ENCODE data around the gene AURKAIP1. TPM values are rescaled to one million over a fixed set of nuclear protein-coding genes. Genes with fewer than 3 reads are reported as not detected.
A peak's percentile ranks its signal among the peaks of the same experiment; 100 is the strongest.

Gene AURKAIP1
- total RNA-seq, 1 experiment from 2014 or later = 141 TPM

- DNase-seq (ENCODE audit: low read depth) = no peak
Observed at GRCh38 chr1:1333551-1334241, 41.3 kb downstream of the AURKAIP1 start.

- no peak for DNase-seq (ENCODE audit: low read depth)
Observed at GRCh38 chr1:1332774-1333480, 42.1 kb downstream of the AURKAIP1 start.

GRCh38 chr1:1332031-1332755 is 42.8 kb downstream of the AURKAIP1 start:
- DNase-seq (ENCODE audit: low read depth) = no peak

- DNase-seq (ENCODE audit: low read depth) = peak; percentile 82
Observed at GRCh38 chr1:1331068-1331965, 43.7 kb downstream of the AURKAIP1 start, which contains the start of gene TAS1R3. TAS1R3 (plus strand) TSS chr1:1331280; CDS start chr1:1331346, 66 bp downstream.

- no peak for DNase-seq (ENCODE audit: low read depth)
Observed at GRCh38 chr1:1330366-1331067, 44.5 kb downstream of the AURKAIP1 start.

- no peak for DNase-seq (ENCODE audit: low read depth)
Observed at GRCh38 chr1:1329304-1330210, 45.5 kb downstream of the AURKAIP1 start.

GRCh38 chr1:1328254-1328653 is 46.8 kb downstream of the AURKAIP1 start:
- DNase-seq (ENCODE audit: low read depth) = no peak

- DNase-seq (ENCODE audit: low read depth) = no peak
Observed at GRCh38 chr1:1327291-1327690, 47.7 kb downstream of the AURKAIP1 start.

- DNase-seq (ENCODE audit: low read depth) = no peak
Observed at GRCh38 chr1:1326075-1326605, 48.9 kb downstream of the AURKAIP1 start.

- DNase-seq (ENCODE audit: low read depth) = no peak
Observed at GRCh38 chr1:1325288-1326074, 49.5 kb downstream of the AURKAIP1 start.

- DNase-seq (ENCODE audit: low read depth) = peak; percentile 86
Observed at GRCh38 chr1:1324524-1325287, 50.3 kb downstream of the AURKAIP1 start, which contains the start of the genes CPTP and INTS11. CPTP (plus strand) TSS chr1:1324802; CDS start chr1:1326911, 2,109 bp downstream. INTS11 (minus strand) TSS chr1:1324660; CDS start chr1:1324608, 52 bp downstream.

- DNase-seq (ENCODE audit: low read depth) = no peak
Observed at GRCh38 chr1:1324084-1324523, 50.9 kb downstream of the AURKAIP1 start.

Other genes starting within 250 kb of the AURKAIP1 start
- gene TTLL10, start 201.3 kb downstream of the AURKAIP1 start, total RNA-seq (2014; rRNA removed; shearing (Covaris generic)) = not detected in 2 replicates
- not detected in 2 replicates for gene TNFRSF18, start 168.6 kb downstream of the AURKAIP1 start, total RNA-seq (2014; rRNA removed; shearing (Covaris generic))
- gene TNFRSF4, start 161.1 kb downstream of the AURKAIP1 start, total RNA-seq (2014; rRNA removed; shearing (Covaris generic)) = 0.10 TPM in 1 of 2 replicates, not detected in the other
- gene SDF4, start 143.2 kb downstream of the AURKAIP1 start, total RNA-seq (2014; rRNA removed; shearing (Covaris generic)) = 74.4 and 80.5 TPM in 2 replicates
- 13.9 and 18.2 TPM in 2 replicates for gene B3GALT6, start 143.0 kb downstream of the AURKAIP1 start, total RNA-seq (2014; rRNA removed; shearing (Covaris generic))
- gene C1QTNF12, start 128.5 kb downstream of the AURKAIP1 start, total RNA-seq (2014; rRNA removed; shearing (Covaris generic)) = not detected in 2 replicates
- 54.3 and 61.9 TPM in 2 replicates for gene UBE2J2, start 101.4 kb downstream of the AURKAIP1 start, total RNA-seq (2014; rRNA removed; shearing (Covaris generic))
- gene SCNN1D, start 94.8 kb downstream of the AURKAIP1 start, total RNA-seq (2014; rRNA removed; shearing (Covaris generic)) = 0.39 and 0.84 TPM in 2 replicates
- 10.3 and 19.1 TPM in 2 replicates for gene ACAP3, start 67.3 kb downstream of the AURKAIP1 start, total RNA-seq (2014; rRNA removed; shearing (Covaris generic))
- gene PUSL1, start 66.6 kb downstream of the AURKAIP1 start, total RNA-seq (2014; rRNA removed; shearing (Covaris generic)) = 15.7 and 27.4 TPM in 2 replicates
- gene INTS11, start 50.5 kb downstream of the AURKAIP1 start, total RNA-seq (2014; rRNA removed; shearing (Covaris generic)) = 62.6 and 75.4 TPM in 2 replicates
- gene CPTP, start 50.4 kb downstream of the AURKAIP1 start, total RNA-seq (2014; rRNA removed; shearing (Covaris generic)) = 18.7 and 23.9 TPM in 2 replicates
- 0.48 and 0.68 TPM in 2 replicates for gene TAS1R3, start 43.9 kb downstream of the AURKAIP1 start, total RNA-seq (2014; rRNA removed; shearing (Covaris generic))
- 24.0 and 36.5 TPM in 2 replicates for gene DVL1, start 25.8 kb downstream of the AURKAIP1 start, total RNA-seq (2014; rRNA removed; shearing (Covaris generic))
- gene MXRA8, start 16.7 kb downstream of the AURKAIP1 start, total RNA-seq (2014; rRNA removed; shearing (Covaris generic)) = 4.0 and 4.1 TPM in 2 replicates
- 62.8 and 66.2 TPM in 2 replicates for gene CCNL2, start 24.1 kb upstream of the AURKAIP1 start, total RNA-seq (2014; rRNA removed; shearing (Covaris generic))
- 227 and 241 TPM in 2 replicates for gene MRPL20, start 32.1 kb upstream of the AURKAIP1 start, total RNA-seq (2014; rRNA removed; shearing (Covaris generic))
- gene ANKRD65, start 46.1 kb upstream of the AURKAIP1 start, total RNA-seq (2014; rRNA removed; shearing (Covaris generic)) = not detected in 2 replicates
- gene VWA1, start 60.5 kb upstream of the AURKAIP1 start, total RNA-seq (2014; rRNA removed; shearing (Covaris generic)) = 5.6 and 5.7 TPM in 2 replicates
- not detected in 2 replicates for gene ATAD3C, start 74.5 kb upstream of the AURKAIP1 start, total RNA-seq (2014; rRNA removed; shearing (Covaris generic))
- gene ATAD3B, start 96.6 kb upstream of the AURKAIP1 start, total RNA-seq (2014; rRNA removed; shearing (Covaris generic)) = 11.3 and 15.9 TPM in 2 replicates
- 24.9 and 39.2 TPM in 2 replicates for gene ATAD3A, start 137.0 kb upstream of the AURKAIP1 start, total RNA-seq (2014; rRNA removed; shearing (Covaris generic))
- gene TMEM240, start 165.4 kb upstream of the AURKAIP1 start, total RNA-seq (2014; rRNA removed; shearing (Covaris generic)) = not detected in 2 replicates
- gene SSU72, start 199.7 kb upstream of the AURKAIP1 start, total RNA-seq (2014; rRNA removed; shearing (Covaris generic)) = 77.3 and 86.5 TPM in 2 replicates
- 3.4 and 3.6 TPM in 2 replicates for gene FNDC10, start 224.9 kb upstream of the AURKAIP1 start, total RNA-seq (2014; rRNA removed; shearing (Covaris generic))
- 12.0 and 18.4 TPM in 2 replicates for gene MIB2, start 240.3 kb upstream of the AURKAIP1 start, total RNA-seq (2014; rRNA removed; shearing (Covaris generic))